Upper lobe of right lung (tissue), 1 donor: ENCODE measurements around the gene POMGNT1. TPM values are rescaled to one million over a fixed set of nuclear protein-coding genes. Genes with fewer than 3 reads are reported as not detected.

Experiments used
- ATAC-seq: fragments of 200-7000 bp; cut with Tn5 transposase; one replicate; pipeline ENCODE4 v1.9.1; 2020; ENCODE audit warnings: mild to moderate bottlenecking, moderate library complexity
- DNase-seq: peaks from one replicate; pipeline ENCODE4 v3.0.0-alpha.2; 2020
- H3K27ac ChIP-seq: fragments of 200-600 bp; one replicate; pipeline ENCODE4 v1.8.0; 2022
- H3K27me3 ChIP-seq: fragments of 200-600 bp; one replicate; pipeline ENCODE4 v1.8.0; 2022; ENCODE audit warnings: mild to moderate bottlenecking
- H3K36me3 ChIP-seq: fragments of 200-600 bp; one replicate; pipeline ENCODE4 v1.8.0; 2022
- H3K4me1 ChIP-seq: fragments of 200-600 bp; one replicate; pipeline ENCODE4 v1.8.0; 2022
- H3K4me3 ChIP-seq: fragments of 200-600 bp; one replicate; pipeline ENCODE4 v1.8.0; 2022; ENCODE audit warnings: mild to moderate bottlenecking
- H3K9me3 ChIP-seq: fragments of 200-600 bp; one replicate; pipeline ENCODE4 v1.8.0; 2022
- CTCF ChIP-seq: fragments of 200-600 bp; IDR thresholded peaks from one replicate; pipeline ENCODE4 v1.8.0; 2022; ENCODE audit warnings: antibody characterized with exemption
- intact Hi-C: fragments of 100-400 bp; cut with DNase I; formaldehyde crosslinking; loops from one replicate; pipeline ENCODE4 v1.11.0; 2022
- total RNA-seq: library from RNA; stranded (reverse); fragmentation: NEBNext Ultra II Directional; extraction: Animal tissue kit (Norgen Biotek cat#: 25700); gene quantifications from one replicate; pipeline ENCODE4 v1.2.1, GENCODE V29; 2021
- donor health status: DM: no; HTN: yes; CAD: no; lungs with severe emphysema.

The POMGNT1 gene
- total RNA-seq, 1 donor from 2014 or later, result 63.0 TPM

- Histone ChIP-seq H3K4me3 (no peak overlapping the region), H3K9me3 (no peaks in the 10 kb centered on the region), H3K27ac (peak overlapping the region; percentile 66), H3K27me3 (no peaks in the 10 kb centered on the region), H3K4me1 (peaks cover 48% of the 10 kb centered on the region), H3K36me3 (no peaks in the 10 kb centered on the region)
- ATAC-seq (peak; percentile 55), DNase-seq (peak; percentile 85)
- TF ChIP-seq CTCF, result no peak
- intact Hi-C loops, result no loop called here
Measured at GRCh38 chr1:46171871-46172270, 26.4 kb downstream of the POMGNT1 start.

- Histone ChIP-seq H3K9me3 (no peaks in the 10 kb centered on the region), H3K36me3 (no peaks in the 10 kb centered on the region), H3K4me1 (peaks cover 53% of the 10 kb centered on the region), H3K4me3 (no peak overlapping the region), H3K27ac (peak overlapping the region; percentile 66), H3K27me3 (no peaks in the 10 kb centered on the region)
- peak; percentile 71 for DNase-seq
- no peak for TF ChIP-seq CTCF
- peak; percentile 43 for ATAC-seq
- intact Hi-C loops, result no loop called here
Measured at GRCh38 chr1:46171351-46171750, 26.9 kb downstream of the POMGNT1 start.

GRCh38 chr1:46169811-46170454 is 28.3 kb downstream of the POMGNT1 start:
- no peak for TF ChIP-seq CTCF
- H3K36me3 ChIP-seq, result no peaks in the 10 kb centered on the region
- DNase-seq (no peak), ATAC-seq (no peak)
- intact Hi-C loops, result no loop called here
- peaks cover 55% of the 10 kb centered on the region for H3K4me1 ChIP-seq
- H3K9me3 ChIP-seq, result no peaks in the 10 kb centered on the region
- H3K27me3 ChIP-seq, result no peaks in the 10 kb centered on the region
- H3K27ac ChIP-seq, result no peak overlapping the region
- H3K4me3 ChIP-seq, result no peak overlapping the region

- Histone ChIP-seq H3K27me3 (no peaks in the 10 kb centered on the region), H3K27ac (no peak overlapping the region), H3K4me3 (no peak overlapping the region), H3K4me1 (peaks cover 44% of the 10 kb centered on the region), H3K9me3 (no peaks in the 10 kb centered on the region), H3K36me3 (no peaks in the 10 kb centered on the region)
- TF ChIP-seq CTCF, result no peak
- intact Hi-C loops, result no loop called here
- ATAC-seq (no peak), DNase-seq (no peak)
Measured at GRCh38 chr1:46168477-46168876, 29.8 kb downstream of the POMGNT1 start.

GRCh38 chr1:46166521-46167462 is 31.4 kb downstream of the POMGNT1 start:
- ATAC-seq, result peak; percentile 62
- Histone ChIP-seq H3K9me3 (no peaks in the 10 kb centered on the region), H3K27me3 (no peaks in the 10 kb centered on the region), H3K36me3 (no peaks in the 10 kb centered on the region), H3K4me1 (peaks cover 33% of the 10 kb centered on the region), H3K4me3 (peak overlapping the region; percentile 53), H3K27ac (peak overlapping the region; percentile 83)
- intact Hi-C loops, result no loop called here
- DNase-seq, result peak; percentile 76
- TF ChIP-seq CTCF, result no peak
